OCI-LY7 (cell line): ENCODE results near the gene ZHX3. TPM values are rescaled to one million over a fixed set of nuclear protein-coding genes. Genes with fewer than 3 reads are reported as not detected.

ENCODE experiments used
- BruUV-seq: library from RNA; stranded (reverse); fragments of 400-500 nt; replicated peaks from 2 replicates; lab custom pipeline; 2021; lab: Mats Ljungman, UMichigan
- CTCF ChIA-PET: fragments of 300-600 bp; sonication (Branson Sonifier 250); formaldehyde crosslinking; loops from one replicate; lab custom pipeline; 2022; ENCODE audit warnings: antibody characterized with exemption; ENCODE audit not compliant: unreplicated experiment; lab: Charles Lee
- POLR2A ChIA-PET: fragments of 300-600 bp; sonication (Branson Sonifier 250); formaldehyde crosslinking; loops from one replicate; lab custom pipeline; 2022; ENCODE audit warnings: antibody characterized with exemption; lab: Charles Lee
- DNase-seq: peaks from one replicate; pipeline ENCODE4 v3.0.0-alpha.2; 2015; ENCODE audit warnings: low spot score
- H2AFZ ChIP-seq: fragments of 200-600 bp; sonication (generic), shearing (Covaris generic); 2 replicates; pipeline ENCODE4 v1.6.1; 2014; ENCODE audit warnings: mild to moderate bottlenecking, antibody characterized with exemption, low read length, moderate library complexity
- H3K27ac ChIP-seq: fragments of 200-600 bp; sonication (generic); 2 replicates; pipeline ENCODE4 v1.5.1; 2014; ENCODE audit warnings: mixed run types, low read depth, mild to moderate bottlenecking, moderate library complexity, low read length, inconsistent platforms; ENCODE audit not compliant: poor library complexity, severe bottlenecking
- H3K36me3 ChIP-seq: fragments of 200-600 bp; sonication (generic); 2 replicates; pipeline ENCODE4 v1.6.1; 2014; ENCODE audit warnings: mild to moderate bottlenecking, antibody characterized with exemption, low read length, moderate library complexity, mixed read lengths; ENCODE audit not compliant: insufficient read depth
- H3K4me1 ChIP-seq: fragments of 200-600 bp; sonication (generic); 2 replicates; pipeline ENCODE4 v1.5.1; 2014; ENCODE audit warnings: mild to moderate bottlenecking, low read length; ENCODE audit not compliant: insufficient read depth, poor library complexity, severe bottlenecking
- H3K4me2 ChIP-seq: fragments of 200-600 bp; sonication (generic); 2 replicates; pipeline ENCODE4 v1.6.1; 2014; ENCODE audit warnings: mild to moderate bottlenecking, low read length
- H3K4me3 ChIP-seq: fragments of 200-600 bp; sonication (generic); 2 replicates; pipeline ENCODE4 v1.5.1; 2014; ENCODE audit warnings: mild to moderate bottlenecking, low read depth, low read length; ENCODE audit not compliant: poor library complexity, severe bottlenecking
- H3K79me2 ChIP-seq: fragments of 200-600 bp; sonication (generic); 2 replicates; pipeline ENCODE4 v1.6.1; 2016; ENCODE audit warnings: low read depth, mild to moderate bottlenecking, low read length, moderate library complexity, mixed read lengths; ENCODE audit not compliant: insufficient read depth
- H3K9me2 ChIP-seq: fragments of 200-600 bp; sonication (generic); 2 replicates; pipeline ENCODE4 v1.6.1; 2016; ENCODE audit warnings: mild to moderate bottlenecking, low read length, mixed read lengths; ENCODE audit not compliant: insufficient read depth
- H3K9me3 ChIP-seq: fragments of 200-600 bp; sonication (generic); 2 replicates; pipeline ENCODE4 v1.6.1; 2014; ENCODE audit warnings: mild to moderate bottlenecking, mixed run types, low read length, mixed read lengths
- H4K20me1 ChIP-seq: fragments of 200-600 bp; sonication (generic); 2 replicates; pipeline ENCODE4 v1.6.1; 2014; ENCODE audit warnings: mild to moderate bottlenecking, antibody characterized with exemption, low read length, moderate library complexity, mixed read lengths; ENCODE audit not compliant: insufficient read depth
- CTCF ChIP-seq: fragments of 200-600 bp; sonication (generic); conservative IDR thresholded peaks from 2 replicates; pipeline ENCODE4 v1.5.1; 2014; ENCODE audit warnings: mild to moderate bottlenecking, antibody characterized with exemption, low read length, moderate library complexity, mixed read lengths
- EZH2phosphoT487 ChIP-seq: fragments of 200-600 bp; sonication (generic); IDR thresholded peaks from 2 replicates; pipeline ENCODE4 v1.6.1; 2018; ENCODE audit warnings: low read depth, borderline replicate concordance, mild to moderate bottlenecking, mixed run types, antibody characterized with exemption, low read length, moderate library complexity, mixed read lengths
- intact Hi-C: fragments of 100-400 bp; cut with micrococcal nuclease; formaldehyde crosslinking; loops from one replicate; pipeline ENCODE4 v1.10.0; 2022; ENCODE audit not compliant: unreplicated experiment
- total RNA-seq, 2 experiments: library from RNA; depleted of rRNA in 1 of 2; stranded (reverse); fragments of >200 nt in 1 of 2; shearing (Covaris generic) in 1 of 2; gene quantifications; 2 replicates each; pipeline ENCODE4 v1.2.3, GENCODE V29; 2014 to 2022

Gene ZHX3
- total RNA-seq, 2 experiments from 2014 or later, result 5.8 to 16.9 TPM

GRCh38 chr20:41342474-41343464, 25.2 kb upstream of the ZHX3 start:
- ChIA-PET CTCF (no interaction called here), POLR2A (interaction anchor here (0.6 kb wide), 1 partner anchor 377 kb away, joined by 3 read pairs; no protein-coding TSS in a partner anchor)
- intact Hi-C loops, result no loop called here
- no peak for TF ChIP-seq CTCF
- no peak for TF ChIP-seq EZH2phosphoT487
- Histone ChIP-seq H3K27ac (no peak overlapping the region), H4K20me1 (no peaks in the 10 kb centered on the region), H2AFZ (no peak overlapping the region), H3K79me2 (no peaks in the 10 kb centered on the region), H3K9me2 (no peaks in the 10 kb centered on the region), H3K4me3 (no peak overlapping the region), H3K9me3 (no peaks in the 10 kb centered on the region), H3K4me2 (no peak overlapping the region), H3K36me3 (no peaks in the 10 kb centered on the region), H3K4me1 (peaks cover 12% of the 10 kb centered on the region)
- DNase-seq, result no peak
- no TSS peak for BruUV-seq

- intact Hi-C loops, result loop anchor here (1.0 kb wide), 3 partner anchors 167 to 372 kb away; no protein-coding TSS in a partner anchor
- DNase-seq, result peak; percentile 55
- Histone ChIP-seq H3K4me1 (peaks cover 17% of the 10 kb centered on the region), H3K79me2 (no peaks in the 10 kb centered on the region), H4K20me1 (no peaks in the 10 kb centered on the region), H3K36me3 (no peaks in the 10 kb centered on the region), H3K4me3 (peak within 1 kb of the TSS; percentile 30), H3K4me2 (peak within 1 kb of the TSS; percentile 67), H3K9me2 (no peaks in the 10 kb centered on the region), H3K27ac (no peak within 1 kb of the TSS), H2AFZ (peak within 1 kb of the TSS; percentile 56; the same call in 1 of the 2 replicates), H3K9me3 (no peaks in the 10 kb centered on the region)
- TF ChIP-seq CTCF, result 0 out of 2 replicates have a peak, but pooled peaks have one; percentile 4
- TF ChIP-seq EZH2phosphoT487, result no peak
- ChIA-PET CTCF (interaction anchor here (0.7 to 1.1 kb wide), 2 partner anchors 37 to 168 kb away, joined by 3 read pairs; no protein-coding TSS in a partner anchor), POLR2A (interaction anchor here (0.6 to 1.2 kb wide), 4 partner anchors 33 to 206 kb away, joined by 3 to 4 read pairs (median 4); no protein-coding TSS in a partner anchor)
- no TSS peak for BruUV-seq
Measured at GRCh38 chr20:41340327-41341055, 23.0 kb upstream of the ZHX3 start, which contains the start of gene LPIN3. Gene LPIN3, plus strand, starts transcription at chr20:41340821. Its CDS starts 4,983 bp downstream, at chr20:41345804.
